GM23338 (cell line): ENCODE measurements around the gene RBM33. TPM values are rescaled to one million over a fixed set of nuclear protein-coding genes. Genes with fewer than 3 reads are reported as not detected.

Experiments used
- ATAC-seq: fragments of 200-7000 bp; cut with Tn5 transposase; 3 replicates; pipeline ENCODE4 v1.9.1; 2020
- DNase-seq: peaks from one replicate; pipeline ENCODE4 v3.0.0-alpha.2; 2015; ENCODE audit warnings: low spot score
- H2AFZ ChIP-seq: fragments of 200-600 bp; sonication (generic); 2 replicates; pipeline ENCODE4 v1.8.0; 2016; ENCODE audit warnings: antibody characterized with exemption, mild to moderate bottlenecking, moderate library complexity
- H3F3A ChIP-seq: fragments of 200-600 bp; sonication (generic); replicated peaks from 2 replicates; pipeline ENCODE4 v1.8.0; 2017; ENCODE audit warnings: antibody characterized with exemption, mixed run types, low read depth
- H3K27ac ChIP-seq: fragments of 200-600 bp; sonication (generic); 2 replicates; pipeline ENCODE4 v1.6.1; 2016; ENCODE audit warnings: low read depth
- H3K27me3 ChIP-seq: fragments of 200-600 bp; sonication (generic); 2 replicates; pipeline ENCODE4 v1.8.0; 2016; ENCODE audit warnings: mild to moderate bottlenecking, mixed run types, moderate library complexity; ENCODE audit not compliant: insufficient read depth
- H3K36me3 ChIP-seq: fragments of 200-600 bp; sonication (generic); 2 replicates; pipeline ENCODE4 v1.8.0; 2016; ENCODE audit warnings: mild to moderate bottlenecking; ENCODE audit not compliant: insufficient read depth
- H3K4me1 ChIP-seq: fragments of 200-600 bp; sonication (generic); 2 replicates; pipeline ENCODE4 v1.8.0; 2016; ENCODE audit warnings: mild to moderate bottlenecking, moderate library complexity; ENCODE audit not compliant: insufficient read depth
- H3K4me2 ChIP-seq: fragments of 200-600 bp; sonication (generic); 2 replicates; pipeline ENCODE4 v1.7.1; 2017; ENCODE audit warnings: mixed run types
- H3K4me3 ChIP-seq: fragments of 200-600 bp; sonication (generic); 2 replicates; pipeline ENCODE4 v1.6.1; 2016; ENCODE audit warnings: mixed run types
- H3K79me2 ChIP-seq: fragments of 200-600 bp; sonication (generic); replicated peaks from 2 replicates; pipeline ENCODE4 v1.8.0; 2017; ENCODE audit warnings: mild to moderate bottlenecking; ENCODE audit not compliant: insufficient read depth
- H3K9me2 ChIP-seq: fragments of 200-600 bp; sonication (generic); 2 replicates; pipeline ENCODE4 v1.8.0; 2017; ENCODE audit not compliant: insufficient read depth
- H4K20me1 ChIP-seq: fragments of 200-600 bp; sonication (generic); replicated peaks from 2 replicates; pipeline ENCODE4 v1.8.0; 2017; ENCODE audit warnings: mild to moderate bottlenecking; ENCODE audit not compliant: insufficient read depth
- H3K27ac Mint-ChIP-seq: 2 replicates; pipeline ENCODE4 v1.8.0; 2020; ENCODE audit warnings: inconsistent platforms, mild to moderate bottlenecking, moderate library complexity, mixed read lengths
- H3K27me3 Mint-ChIP-seq: 3 replicates; pipeline ENCODE4 v1.8.0; 2022; ENCODE audit warnings: low read depth, mild to moderate bottlenecking, moderate library complexity, mixed read lengths, inconsistent platforms; ENCODE audit not compliant: insufficient read depth, poor library complexity
- H3K36me3 Mint-ChIP-seq: 3 replicates; pipeline ENCODE4 v1.8.0; 2021; ENCODE audit warnings: low read depth, mild to moderate bottlenecking, inconsistent platforms, moderate library complexity, mixed read lengths
- H3K4me1 Mint-ChIP-seq: 3 replicates; pipeline ENCODE4 v1.8.0; 2020; ENCODE audit warnings: mild to moderate bottlenecking, inconsistent platforms, mixed read lengths
- H3K4me3 Mint-ChIP-seq: 3 replicates; pipeline ENCODE4 v1.8.0; 2021; ENCODE audit warnings: moderate library complexity, mild to moderate bottlenecking, inconsistent platforms, mixed read lengths
- H3K9me3 Mint-ChIP-seq: 3 replicates; pipeline ENCODE4 v1.8.0; 2020; ENCODE audit warnings: moderate library complexity, mild to moderate bottlenecking, inconsistent platforms, mixed read lengths
- CREB1 ChIP-seq: fragments of 250-450 bp; sonication (Bioruptor Pico); IDR thresholded peaks from 2 replicates; pipeline ENCODE4 v1.5.0; 2020; ENCODE audit warnings: low read depth, mild to moderate bottlenecking, moderate library complexity
- CTCF ChIP-seq, 2 experiments: fragments of 200-600 bp in 1 of 2; sonication (generic) in 1 of 2; conservative IDR thresholded peaks; 2 replicates each; pipeline versions ENCODE4 v1.5.1 to v1.6.1; 2016 to 2017; ENCODE audit warnings: antibody characterized with exemption in 2 of 2, low read depth in 2 of 2, mild to moderate bottlenecking in 2 of 2, moderate library complexity in 1 of 2
- EZH2 ChIP-seq: fragments of 200-600 bp; sonication (generic); IDR thresholded peaks from one replicate; pipeline ENCODE4 v1.8.0; 2017; ENCODE audit warnings: antibody characterized with exemption, mild to moderate bottlenecking, low read depth; ENCODE audit not compliant: unreplicated experiment
- EZH2phosphoT487 ChIP-seq: fragments of 200-600 bp; sonication (generic); IDR thresholded peaks from one replicate; pipeline ENCODE4 v1.8.1; 2018; ENCODE audit warnings: antibody characterized with exemption; ENCODE audit not compliant: unreplicated experiment
- POLR2AphosphoS5 ChIP-seq: IDR thresholded peaks from 2 replicates; pipeline ENCODE4 v1.6.1; 2016; ENCODE audit warnings: antibody characterized with exemption, low read depth
- REST ChIP-seq: IDR thresholded peaks from one replicate; pipeline ENCODE4 v1.6.1; 2018; ENCODE audit warnings: antibody characterized with exemption; ENCODE audit not compliant: unreplicated experiment
- ZNF114 ChIP-seq: fragments of 250-450 bp; sonication (Bioruptor Pico); IDR thresholded peaks from 2 replicates; pipeline ENCODE4 v1.5.0; 2020; ENCODE audit warnings: mild to moderate bottlenecking, moderate library complexity
- polyA plus RNA-seq: library from polyadenylated mRNA; unstranded; fragments of >200 nt; fragmentation: Nextera tagmentation; extraction: Ambion mirVana; gene quantifications from 2 replicates; pipeline ENCODE4 v1.2.1, GENCODE V29; 2016
- total RNA-seq: library from RNA; depleted of rRNA; stranded (reverse); fragments of >200 nt; shearing (Covaris generic); gene quantifications from 2 replicates; pipeline ENCODE4 v1.2.3, GENCODE V29; 2014
- TF ChIP-seq, protein P1 (sequence below): IDR thresholded peaks from 2 replicates; pipeline ENCODE4 v1.6.1; 2016; ENCODE audit warnings: antibody characterized with exemption

Gene RBM33
- total and polyA plus RNA-seq, 2 experiments from 2014 or later = 47.7 to 94.7 TPM

DNA sequence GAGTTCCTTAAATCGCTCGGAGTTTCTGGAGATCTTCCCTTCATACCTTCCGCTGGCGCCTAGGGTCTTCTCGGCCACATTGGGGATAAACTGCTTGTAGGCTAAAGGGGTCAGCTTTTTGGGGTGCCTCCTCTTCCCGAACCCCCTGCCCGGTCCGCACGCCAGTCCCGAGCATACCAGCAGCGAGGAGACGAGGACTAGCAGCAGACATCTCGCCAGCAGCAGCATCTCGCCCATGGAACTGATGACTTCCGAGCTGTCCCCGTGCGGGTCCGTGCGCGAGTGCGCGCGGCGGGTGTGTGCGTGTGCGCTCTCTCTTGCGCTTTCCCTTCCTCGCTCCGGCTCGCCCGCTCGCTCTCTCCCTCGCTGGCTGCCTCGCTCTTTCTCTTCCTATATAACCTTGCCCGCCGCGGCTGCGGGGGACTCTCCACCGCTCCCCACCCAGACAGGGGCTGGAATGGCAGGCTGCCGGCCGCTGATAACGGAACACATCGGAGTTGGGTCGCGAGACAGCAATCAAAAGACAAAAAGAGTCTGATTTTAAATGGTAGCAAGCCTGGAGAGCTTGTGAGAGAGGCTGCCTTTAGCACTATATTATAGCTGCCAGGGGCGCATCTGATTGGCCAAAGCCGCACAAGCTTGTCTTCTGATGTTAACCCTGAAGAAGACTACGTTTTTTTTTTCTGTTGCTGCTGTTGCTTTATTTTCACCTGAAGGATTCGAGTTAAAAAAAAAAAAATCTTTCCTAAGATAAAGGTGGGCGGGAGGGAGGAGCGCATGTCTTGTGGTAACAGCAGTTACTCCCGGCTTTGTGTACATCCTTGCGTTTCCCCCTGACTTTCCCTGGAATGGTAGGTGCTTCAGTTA lies 167.7 kb downstream of the RBM33 start, which contains the start of gene SHH:
TSS of gene SHH (minus strand) at position 569 of the 867 bp plus-strand sequence. CDS start at position 228, 341 bp downstream.
- Mint-ChIP-seq H3K27me3 (peaks cover 86% of the 10 kb centered on the region), H3K9me3 (peaks cover 3% of the 10 kb centered on the region), H3K4me3 (peak within 1 kb of the TSS; percentile 67), H3K36me3 (no peaks in the 10 kb centered on the region), H3K27ac (no peak within 1 kb of the TSS), H3K4me1 (peaks cover 57% of the 10 kb centered on the region)
- Histone ChIP-seq H3K27ac (no peak within 1 kb of the TSS), H3K79me2 (no peaks in the 10 kb centered on the region), H3K36me3 (no peaks in the 10 kb centered on the region), H3K4me1 (peaks cover 34% of the 10 kb centered on the region), H3K4me2 (peak within 1 kb of the TSS; percentile 80), H3F3A (no peaks in the 10 kb centered on the region), H3K9me2 (no peaks in the 10 kb centered on the region), H2AFZ (no peak within 1 kb of the TSS), H3K27me3 (peaks cover 82% of the 10 kb centered on the region), H3K4me3 (peak within 1 kb of the TSS; percentile 55), H4K20me1 (peaks cover 10% of the 10 kb centered on the region; the same call in 1 of the 2 replicates)
- ATAC-seq = no peak
- DNase-seq = peak; percentile 46
- TF ChIP-seq CTCF (conservative IDR thresholded peaks at IDR 0.05; ENCODE audit: low read depth in 2 of 2) (no peak), EZH2phosphoT487 (peak; percentile 79), CREB1 (CRISPR knock-in tag) (no peak), EZH2 (peak; percentile 83)
- TF ChIP-seq, protein P1, sequence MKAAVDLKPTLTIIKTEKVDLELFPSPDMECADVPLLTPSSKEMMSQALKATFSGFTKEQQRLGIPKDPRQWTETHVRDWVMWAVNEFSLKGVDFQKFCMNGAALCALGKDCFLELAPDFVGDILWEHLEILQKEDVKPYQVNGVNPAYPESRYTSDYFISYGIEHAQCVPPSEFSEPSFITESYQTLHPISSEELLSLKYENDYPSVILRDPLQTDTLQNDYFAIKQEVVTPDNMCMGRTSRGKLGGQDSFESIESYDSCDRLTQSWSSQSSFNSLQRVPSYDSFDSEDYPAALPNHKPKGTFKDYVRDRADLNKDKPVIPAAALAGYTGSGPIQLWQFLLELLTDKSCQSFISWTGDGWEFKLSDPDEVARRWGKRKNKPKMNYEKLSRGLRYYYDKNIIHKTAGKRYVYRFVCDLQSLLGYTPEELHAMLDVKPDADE = no peak

DNA sequence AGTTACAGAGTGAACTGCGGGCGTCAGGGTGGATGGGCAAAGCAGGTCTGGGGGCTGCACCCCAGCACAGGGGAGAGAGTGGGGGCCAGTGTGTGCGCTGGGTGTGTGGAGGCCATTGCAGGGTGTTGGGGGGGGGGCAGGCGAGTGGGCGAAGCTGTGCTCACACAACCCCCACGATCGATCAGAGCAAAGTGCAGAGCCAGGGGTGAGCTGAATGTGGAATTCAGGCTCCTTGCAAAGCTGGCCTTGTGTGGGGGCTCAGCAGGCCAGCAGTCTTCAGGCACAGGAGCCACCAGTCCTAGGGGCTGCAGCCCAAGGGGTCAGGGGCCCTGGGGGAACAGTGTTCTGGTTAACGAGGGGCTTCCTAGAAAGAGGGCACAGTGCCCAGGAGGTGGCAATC lies 168.7 kb downstream of the RBM33 start:
- Mint-ChIP-seq H3K27me3 (peaks cover 76% of the 10 kb centered on the region), H3K9me3 (peaks cover 4% of the 10 kb centered on the region), H3K27ac (no peak overlapping the region), H3K4me3 (peak overlapping the region; percentile 8; the same call in 2 of the 3 replicates), H3K36me3 (no peaks in the 10 kb centered on the region), H3K4me1 (peaks cover 47% of the 10 kb centered on the region)
- Histone ChIP-seq H3K27ac (no peak overlapping the region), H3K27me3 (peaks cover 72% of the 10 kb centered on the region), H3K9me2 (no peaks in the 10 kb centered on the region), H3K4me1 (peaks cover 26% of the 10 kb centered on the region), H3K4me2 (no peak overlapping the region), H3K36me3 (no peaks in the 10 kb centered on the region), H3K4me3 (no peak overlapping the region), H4K20me1 (peaks cover 10% of the 10 kb centered on the region; the same call in 1 of the 2 replicates), H3F3A (no peaks in the 10 kb centered on the region), H2AFZ (no peak overlapping the region), H3K79me2 (no peaks in the 10 kb centered on the region)
- DNase-seq = no peak
- ATAC-seq = no peak
- TF ChIP-seq ZNF114 (CRISPR knock-in tag) (no peak), POLR2AphosphoS5 (no peak), REST (no peak)
